T-cell (primary cell): Measurements from ENCODE around the gene MAPT. TPM values are rescaled to one million over a fixed set of nuclear protein-coding genes. Genes with fewer than 3 reads are reported as not detected.

Experiments used
- ATAC-seq, 4 experiments: fragments of 200-7000 bp in 3 of 4; fragments of 150-1000 bp in 1 of 4; cut with Tn5 transposase; replicated peaks in 1 of 4; 1 replicate in 3 of 4; 2 replicates in 1 of 4; pipeline ENCODE4 v1.10.0; 2021; ENCODE audit warnings: moderate library complexity in 3 of 4, mild to moderate bottlenecking in 2 of 4, moderate number of reproducible peaks in 1 of 4
- CTCF ChIA-PET, 2 donors: fragments of 300-600 bp; sonication (Branson Sonifier 250); formaldehyde crosslinking; loops; one replicate each; lab custom pipeline; 2022; ENCODE audit warnings: antibody characterized with exemption in 2 of 2; lab: Charles Lee
- POLR2A ChIA-PET, 2 donors: fragments of 300-600 bp; sonication (Branson Sonifier 250); formaldehyde crosslinking; loops; one replicate each; lab custom pipeline; 2022; ENCODE audit warnings: antibody characterized with exemption in 2 of 2; lab: Charles Lee
- DNase-seq, 35 experiments: peaks; one replicate each; pipeline versions ENCODE4 v3.0.0 to v3.0.0-alpha.2; 2013 to 2023
- H3K27ac ChIP-seq: one replicate; pipeline ENCODE4 v1.5.1; 2013; ENCODE audit warnings: low read length
- H3K27me3 ChIP-seq, 2 experiments: replicated peaks in 1 of 2; 1 replicate in 1 of 2; 2 replicates in 1 of 2; pipeline versions ENCODE4 v1.6.1 to v1.7.0; 2013; ENCODE audit warnings: low read length in 1 of 2, mixed read lengths in 1 of 2; ENCODE audit not compliant: control insufficient read depth in 2 of 2, insufficient read depth in 2 of 2; ENCODE audit errors: extremely low read depth in 1 of 2
- H3K36me3 ChIP-seq, 2 donors: 1 replicate in 1 of 2; 2 replicates in 1 of 2; pipeline versions ENCODE4 v1.6.1 to v1.7.0; 2013; ENCODE audit warnings: low read length in 1 of 2; ENCODE audit not compliant: control insufficient read depth in 2 of 2, insufficient read depth in 1 of 2; ENCODE audit errors: extremely low read depth in 1 of 2
- H3K4me1 ChIP-seq, 2 experiments: 1 replicate in 1 of 2; 2 replicates in 1 of 2; pipeline versions ENCODE4 v1.6.1 to v1.7.0; 2013; ENCODE audit warnings: low read length in 2 of 2, mixed read lengths in 1 of 2; ENCODE audit not compliant: insufficient read depth in 2 of 2, control insufficient read depth in 1 of 2; ENCODE audit errors: extremely low read depth in 1 of 2
- H3K4me3 ChIP-seq, 2 donors: 1 replicate in 1 of 2; 2 replicates in 1 of 2; pipeline versions ENCODE4 v1.5.1 to v1.7.0; 2013; ENCODE audit warnings: mild to moderate bottlenecking in 2 of 2, low read length in 1 of 2, moderate library complexity in 1 of 2; ENCODE audit not compliant: control insufficient read depth in 1 of 2; ENCODE audit errors: extremely low read depth in 1 of 2
- H3K9me3 ChIP-seq: 2 replicates; pipeline ENCODE4 v1.7.0; 2013
- H3K27ac Mint-ChIP-seq, 2 donors: one replicate each; pipeline ENCODE4 v1.8.0; 2020 to 2021; ENCODE audit warnings: mild to moderate bottlenecking in 2 of 2, mixed read lengths in 2 of 2
- H3K27me3 Mint-ChIP-seq, 2 donors: one replicate each; pipeline ENCODE4 v1.8.0; 2021 to 2022; ENCODE audit warnings: mixed read lengths in 2 of 2
- H3K36me3 Mint-ChIP-seq: one replicate; pipeline ENCODE4 v1.8.0; 2021; ENCODE audit warnings: mixed read lengths
- H3K4me1 Mint-ChIP-seq, 3 donors: one replicate each; pipeline ENCODE4 v1.8.0; 2020 to 2022; ENCODE audit warnings: mixed read lengths in 3 of 3, mild to moderate bottlenecking in 1 of 3
- H3K4me3 Mint-ChIP-seq, 3 donors: one replicate each; pipeline ENCODE4 v1.8.0; 2020 to 2022; ENCODE audit warnings: mild to moderate bottlenecking in 3 of 3, mixed read lengths in 3 of 3, moderate library complexity in 3 of 3
- H3K9me3 Mint-ChIP-seq, 3 donors: one replicate each; pipeline ENCODE4 v1.8.0; 2020 to 2022; ENCODE audit warnings: mixed read lengths in 3 of 3
- WGBS: methylation state at CpG from one replicate; pipeline ENCODE4 v1.1.5; 2013; ENCODE audit warnings: missing lambda C conversion rate; ENCODE audit not compliant: insufficient coverage; 5-methylcytosine and 5-hydroxymethylcytosine counted together
- total RNA-seq, 35 experiments: library from RNA in 6 of 35; stranded (reverse) in 6 of 35; fragments of 120-200 nt in 1 of 35; gene quantifications; one replicate each; pipeline versions ENCODE4 v1.2.1 to v1.2.4 and lab custom pipeline; 2013 to 2026

Gene MAPT
- total RNA-seq, 5 donors from 2014 or later (not counting 1 experiment from before 2014, with no cell fraction given) = 0.86 to 1.8 (median 1.2) TPM

DNA sequence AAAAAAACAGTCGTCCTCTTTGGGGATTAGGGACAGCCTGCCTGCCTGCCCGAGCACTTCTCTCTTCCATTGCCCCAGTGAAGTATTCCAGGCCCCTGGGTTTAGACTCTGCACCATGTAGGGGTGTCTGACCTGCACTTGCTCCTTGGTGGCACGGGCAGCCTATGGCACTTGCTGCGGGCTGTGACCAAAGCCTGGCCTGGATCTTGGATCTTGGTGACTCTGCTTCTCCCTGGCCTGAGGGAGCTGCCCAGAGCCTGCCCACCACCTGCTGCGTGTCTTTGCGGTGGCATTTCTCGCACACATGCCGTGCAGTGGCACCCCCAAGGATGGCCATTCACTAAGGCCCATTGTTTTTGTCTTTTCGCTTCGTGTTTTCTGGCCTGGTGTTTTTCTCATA, 98.5 kb downstream of the MAPT start:
- Histone ChIP-seq H3K27ac (no peak overlapping the region), H3K36me3 (no peaks in the 10 kb centered on the region), H3K9me3 (no peaks in the 10 kb centered on the region), H3K4me1 (no peaks in the 10 kb centered on the region), H3K27me3 (peaks cover 0 to 12% of the 10 kb centered on the region in 2 experiments), H3K4me3 (no peak overlapping the region)
- no peak for ATAC-seq
- DNase-seq = no peak
- Mint-ChIP-seq H3K4me1 (no peaks in the 10 kb centered on the region), H3K27ac (no peak overlapping the region), H3K4me3 (no peak overlapping the region), H3K36me3 (no peaks in the 10 kb centered on the region), H3K9me3 (no peaks in the 10 kb centered on the region), H3K27me3 (no peaks in the 10 kb centered on the region)
- ChIA-PET POLR2A (no interaction called here), CTCF (interaction anchor here in 1 of 2 donors (0.6 kb wide), 1 partner anchor 78 kb away, joined by 3 read pairs; no protein-coding TSS in a partner anchor)
- 91% methylated on average over 9 of the region's 10 CpGs for WGBS

DNA sequence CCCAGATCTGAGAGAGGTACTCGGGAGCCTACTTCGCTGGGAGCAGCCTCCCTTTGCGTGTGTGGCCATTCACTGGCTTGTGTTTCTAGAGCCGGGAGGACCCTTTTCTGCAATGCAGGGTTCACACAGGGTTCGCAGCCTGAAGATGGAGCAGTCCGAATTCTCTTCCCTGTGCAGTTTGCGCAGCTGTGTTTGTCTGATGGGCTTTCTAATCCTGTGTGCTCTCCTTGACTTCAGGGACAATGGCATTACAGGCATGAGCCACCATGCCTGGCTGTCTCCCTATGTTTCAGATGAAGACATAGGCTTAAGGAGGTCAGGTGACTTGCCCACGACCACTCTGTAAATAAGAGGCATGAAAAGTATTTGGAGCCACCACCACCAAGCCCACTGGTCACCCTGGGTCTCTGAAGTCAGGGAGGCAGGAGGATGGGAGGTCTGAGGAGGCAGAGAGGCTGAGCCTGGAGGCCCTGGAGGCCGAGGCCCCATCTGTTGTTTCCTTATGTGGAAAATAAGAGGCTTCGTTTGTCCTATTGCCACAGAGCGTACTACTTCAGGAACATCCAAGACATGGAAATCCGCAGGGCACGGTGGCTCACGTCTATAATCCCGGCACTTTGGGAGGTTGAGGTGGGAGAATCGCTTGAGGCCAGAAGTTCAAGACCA, 99.7 kb downstream of the MAPT start:
- ChIA-PET POLR2A (no interaction called here), CTCF (no interaction called here)
- no peak for DNase-seq
- H3K27me3 ChIP-seq = peaks cover 0 to 8% of the 10 kb centered on the region in 2 experiments
- H3K4me3 Mint-ChIP-seq = no peak overlapping the region
- no peaks in the 10 kb centered on the region for H3K36me3 ChIP-seq
- H3K27ac Mint-ChIP-seq = no peak overlapping the region
- ATAC-seq = no peak
- H3K27ac ChIP-seq = no peak overlapping the region
- 92% methylated on average over 9 of the region's 16 CpGs for WGBS
- H3K4me1 Mint-ChIP-seq = no peaks in the 10 kb centered on the region
- no peak overlapping the region for H3K4me3 ChIP-seq
- H3K9me3 ChIP-seq = no peaks in the 10 kb centered on the region
- no peaks in the 10 kb centered on the region for H3K4me1 ChIP-seq
- H3K36me3 Mint-ChIP-seq = no peaks in the 10 kb centered on the region
- no peaks in the 10 kb centered on the region for H3K27me3 Mint-ChIP-seq
- no peaks in the 10 kb centered on the region for H3K9me3 Mint-ChIP-seq

DNA sequence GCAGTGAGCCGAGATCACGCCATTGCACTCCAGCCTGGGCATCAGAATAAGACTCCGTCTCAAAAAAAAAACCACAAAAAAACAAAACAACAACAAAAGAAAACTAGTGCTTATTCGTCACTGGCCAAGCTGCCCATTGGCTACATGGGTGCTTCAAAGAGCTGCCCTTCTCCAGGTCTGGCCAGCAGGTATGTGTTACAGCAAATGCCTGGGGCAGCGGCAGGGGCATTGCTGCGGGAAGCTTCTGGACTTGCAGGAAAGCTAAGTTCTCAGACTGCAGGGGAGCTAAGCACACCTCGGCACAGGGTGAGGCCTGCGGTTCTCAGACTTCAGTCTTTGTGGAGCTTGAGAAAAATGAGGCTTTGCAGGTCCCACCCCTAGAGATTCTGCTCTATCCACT, 100.6 kb downstream of the MAPT start:
- Mint-ChIP-seq H3K4me3 (no peak overlapping the region), H3K27ac (no peak overlapping the region), H3K36me3 (no peaks in the 10 kb centered on the region), H3K4me1 (no peaks in the 10 kb centered on the region), H3K27me3 (no peaks in the 10 kb centered on the region), H3K9me3 (no peaks in the 10 kb centered on the region)
- Histone ChIP-seq H3K36me3 (no peaks in the 10 kb centered on the region), H3K4me3 (no peak overlapping the region), H3K4me1 (no peaks in the 10 kb centered on the region), H3K27ac (no peak overlapping the region), H3K9me3 (no peaks in the 10 kb centered on the region), H3K27me3 (peaks cover 0 to 12% of the 10 kb centered on the region in 2 experiments)
- no peak for ATAC-seq
- ChIA-PET CTCF (no interaction called here), POLR2A (no interaction called here)
- WGBS = 93% methylated on average over 8 of the region's 8 CpGs
- DNase-seq = no peak

DNA sequence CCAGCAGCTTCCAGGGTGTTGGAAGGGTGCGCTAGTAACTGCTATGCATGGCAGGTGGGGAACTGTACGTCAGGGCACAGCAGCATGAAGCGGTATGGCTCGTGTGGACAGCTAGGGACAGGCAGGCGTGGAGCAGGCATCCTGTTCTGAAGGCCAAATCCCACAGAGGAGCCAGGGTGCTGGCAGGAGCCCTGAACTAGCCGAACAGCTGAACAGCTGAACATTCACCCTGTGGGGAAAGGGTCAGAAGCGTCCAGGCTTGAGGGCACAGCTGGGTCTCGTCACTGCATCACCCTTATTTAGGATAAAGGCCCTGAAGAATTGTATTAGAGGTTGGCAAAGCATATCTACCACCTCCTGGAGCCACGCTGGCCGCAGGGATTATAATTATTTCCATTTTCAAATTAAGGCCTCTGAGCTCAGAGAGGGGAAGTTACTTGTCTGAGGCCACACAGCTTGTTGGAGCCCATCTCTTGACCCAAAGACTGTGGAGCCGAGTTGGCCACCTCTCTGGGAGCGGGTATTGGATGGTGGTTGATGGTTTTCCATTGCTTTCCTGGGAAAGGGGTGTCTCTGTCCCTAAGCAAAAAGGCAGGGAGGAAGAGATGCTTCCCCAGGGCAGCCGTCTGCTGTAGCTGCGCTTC, 101.4 kb downstream of the MAPT start:
- H3K4me1 ChIP-seq = no peaks in the 10 kb centered on the region
- H3K27ac Mint-ChIP-seq = no peak overlapping the region
- ChIA-PET CTCF (interaction anchor here in 1 of 2 donors (0.6 kb wide), 1 partner anchor 291 kb away, joined by 4 read pairs; no protein-coding TSS in a partner anchor), POLR2A (no interaction called here)
- no peak for DNase-seq
- WGBS = 87% methylated on average over 10 of the region's 14 CpGs
- H3K36me3 Mint-ChIP-seq = no peaks in the 10 kb centered on the region
- no peak overlapping the region for H3K4me3 Mint-ChIP-seq
- H3K27ac ChIP-seq = no peak overlapping the region
- H3K27me3 Mint-ChIP-seq = no peaks in the 10 kb centered on the region
- H3K4me3 ChIP-seq = no peak overlapping the region
- ATAC-seq = no peak
- H3K27me3 ChIP-seq = peaks cover 0 to 12% of the 10 kb centered on the region in 2 experiments
- H3K9me3 Mint-ChIP-seq = no peaks in the 10 kb centered on the region
- H3K9me3 ChIP-seq = no peaks in the 10 kb centered on the region
- no peaks in the 10 kb centered on the region for H3K36me3 ChIP-seq
- H3K4me1 Mint-ChIP-seq = no peaks in the 10 kb centered on the region

DNA sequence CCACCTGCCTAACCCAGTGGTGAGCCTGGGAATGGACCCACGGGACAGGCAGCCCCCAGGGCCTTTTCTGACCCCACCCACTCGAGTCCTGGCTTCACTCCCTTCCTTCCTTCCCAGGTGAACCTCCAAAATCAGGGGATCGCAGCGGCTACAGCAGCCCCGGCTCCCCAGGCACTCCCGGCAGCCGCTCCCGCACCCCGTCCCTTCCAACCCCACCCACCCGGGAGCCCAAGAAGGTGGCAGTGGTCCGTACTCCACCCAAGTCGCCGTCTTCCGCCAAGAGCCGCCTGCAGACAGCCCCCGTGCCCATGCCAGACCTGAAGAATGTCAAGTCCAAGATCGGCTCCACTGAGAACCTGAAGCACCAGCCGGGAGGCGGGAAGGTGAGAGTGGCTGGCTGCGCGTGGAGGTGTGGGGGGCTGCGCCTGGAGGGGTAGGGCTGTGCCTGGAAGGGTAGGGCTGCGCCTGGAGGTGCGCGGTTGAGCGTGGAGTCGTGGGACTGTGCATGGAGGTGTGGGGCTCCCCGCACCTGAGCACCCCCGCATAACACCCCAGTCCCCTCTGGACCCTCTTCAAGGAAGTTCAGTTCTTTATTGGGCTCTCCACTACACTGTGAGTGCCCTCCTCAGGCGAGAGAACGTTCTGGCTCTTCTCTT, 102.1 kb downstream of the MAPT start:
- no peaks in the 10 kb centered on the region for H3K4me1 Mint-ChIP-seq
- ATAC-seq (no peak), DNase-seq (no peak)
- H3K36me3 ChIP-seq = no peaks in the 10 kb centered on the region
- WGBS = 79% methylated on average over 26 of the region's 31 CpGs
- H3K27me3 ChIP-seq = peaks cover 0 to 9% of the 10 kb centered on the region in 2 experiments
- no peaks in the 10 kb centered on the region for H3K4me1 ChIP-seq
- no peaks in the 10 kb centered on the region for H3K9me3 ChIP-seq
- no peaks in the 10 kb centered on the region for H3K27me3 Mint-ChIP-seq
- H3K27ac Mint-ChIP-seq = no peak overlapping the region
- ChIA-PET POLR2A (no interaction called here), CTCF (interaction anchor here in 1 of 2 donors (0.6 kb wide), 1 partner anchor 290 kb away, joined by 4 read pairs; no protein-coding TSS in a partner anchor)
- no peak overlapping the region for H3K4me3 Mint-ChIP-seq
- H3K4me3 ChIP-seq = no peak overlapping the region
- H3K9me3 Mint-ChIP-seq = no peaks in the 10 kb centered on the region
- H3K27ac ChIP-seq = no peak overlapping the region
- H3K36me3 Mint-ChIP-seq = no peaks in the 10 kb centered on the region

DNA sequence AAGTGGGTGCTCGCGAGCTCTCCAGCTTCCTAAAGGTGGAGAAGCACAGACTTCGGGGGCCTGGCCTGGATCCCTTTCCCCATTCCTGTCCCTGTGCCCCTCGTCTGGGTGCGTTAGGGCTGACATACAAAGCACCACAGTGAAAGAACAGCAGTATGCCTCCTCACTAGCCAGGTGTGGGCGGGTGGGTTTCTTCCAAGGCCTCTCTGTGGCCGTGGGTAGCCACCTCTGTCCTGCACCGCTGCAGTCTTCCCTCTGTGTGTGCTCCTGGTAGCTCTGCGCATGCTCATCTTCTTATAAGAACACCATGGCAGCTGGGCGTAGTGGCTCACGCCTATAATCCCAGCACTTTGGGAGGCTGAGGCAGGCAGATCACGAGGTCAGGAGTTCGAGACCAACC, 102.8 kb downstream of the MAPT start:
- 90% methylated on average over 9 of the region's 13 CpGs for WGBS

More for the DNA sequence above, 102.8 kb downstream of the MAPT start:
- H3K27ac ChIP-seq = no peak overlapping the region
- DNase-seq (no peak), ATAC-seq (no peak)
- peaks cover 0 to 8% of the 10 kb centered on the region in 2 experiments for H3K27me3 ChIP-seq
- Mint-ChIP-seq H3K27ac (no peak overlapping the region), H3K4me3 (no peak overlapping the region), H3K36me3 (no peaks in the 10 kb centered on the region), H3K9me3 (no peaks in the 10 kb centered on the region), H3K4me1 (no peaks in the 10 kb centered on the region), H3K27me3 (no peaks in the 10 kb centered on the region)
- CTCF ChIA-PET = no interaction called here
- POLR2A ChIA-PET = no interaction called here
- no peaks in the 10 kb centered on the region for H3K9me3 ChIP-seq
- no peak overlapping the region for H3K4me3 ChIP-seq
- H3K4me1 ChIP-seq = no peaks in the 10 kb centered on the region
- H3K36me3 ChIP-seq = no peaks in the 10 kb centered on the region
